Calu3 (cell line): ENCODE data around the gene AIM2. TPM values are rescaled to one million over a fixed set of nuclear protein-coding genes. Genes with fewer than 3 reads are reported as not detected.

ENCODE experiments used
- BruUV-seq: library from RNA; stranded (reverse); fragments of 400-500 nt; replicated peaks from 2 replicates; lab custom pipeline; 2021; lab: Mats Ljungman, UMichigan
- CTCF ChIA-PET: fragments of 300-600 bp; sonication (Branson Sonifier 250); formaldehyde crosslinking; loops from one replicate; lab custom pipeline; 2022; ENCODE audit warnings: antibody characterized with exemption; lab: Charles Lee
- DNase-seq: peaks from one replicate; pipeline ENCODE4 v3.0.0; 2022
- H3K27ac Mint-ChIP-seq: one replicate; pipeline ENCODE4 v1.8.0; 2022; ENCODE audit warnings: mixed read lengths; ENCODE audit not compliant: unreplicated experiment
- H3K27me3 Mint-ChIP-seq: one replicate; pipeline ENCODE4 v1.8.0; 2022; ENCODE audit warnings: mixed read lengths; ENCODE audit not compliant: unreplicated experiment
- H3K36me3 Mint-ChIP-seq: one replicate; pipeline ENCODE4 v1.8.0; 2022; ENCODE audit warnings: mild to moderate bottlenecking, moderate library complexity, mixed read lengths; ENCODE audit not compliant: insufficient read depth, unreplicated experiment
- H3K4me1 Mint-ChIP-seq: one replicate; pipeline ENCODE4 v1.8.0; 2022; ENCODE audit warnings: mild to moderate bottlenecking, low read depth, mixed read lengths; ENCODE audit not compliant: unreplicated experiment
- H3K4me3 Mint-ChIP-seq: one replicate; pipeline ENCODE4 v1.8.0; 2022; ENCODE audit warnings: mild to moderate bottlenecking, low read depth, moderate library complexity, mixed read lengths; ENCODE audit not compliant: unreplicated experiment
- H3K9me3 Mint-ChIP-seq: one replicate; pipeline ENCODE4 v1.8.0; 2022; ENCODE audit warnings: low read depth, mixed read lengths; ENCODE audit not compliant: unreplicated experiment
- CTCF ChIP-seq: fragments of 200-600 bp; IDR thresholded peaks from one replicate; pipeline ENCODE4 v1.8.0; 2022; ENCODE audit warnings: antibody characterized with exemption; ENCODE audit not compliant: unreplicated experiment
- intact Hi-C: fragments of 100-400 bp; cut with micrococcal nuclease; formaldehyde crosslinking; loops from one replicate; pipeline ENCODE4 v1.10.0; 2022; ENCODE audit not compliant: unreplicated experiment
- total RNA-seq: library from RNA; stranded (reverse); gene quantifications from 2 replicates; pipeline ENCODE4 v1.2.3, GENCODE V29; 2022

The AIM2 gene
- total RNA-seq, 1 experiment from 2014 or later, result not detected

GRCh38 chr1:159023723-159024122 lies 52.8 kb downstream of the AIM2 start:
- intact Hi-C loops, result no loop called here
- H3K9me3 Mint-ChIP-seq, result peaks cover 3% of the 10 kb centered on the region
- CTCF ChIA-PET, result no interaction called here
- no peak for TF ChIP-seq CTCF
- peaks cover 22% of the 10 kb centered on the region for H3K36me3 Mint-ChIP-seq
- H3K4me1 Mint-ChIP-seq, result no peaks in the 10 kb centered on the region
- no peak overlapping the region for H3K4me3 Mint-ChIP-seq
- peak overlapping the region; percentile 29 for H3K27ac Mint-ChIP-seq
- no peak for DNase-seq
- BruUV-seq, result no TSS peak
- no peaks in the 10 kb centered on the region for H3K27me3 Mint-ChIP-seq

- H3K27me3 Mint-ChIP-seq, result no peaks in the 10 kb centered on the region
- H3K4me1 Mint-ChIP-seq, result peaks cover 10% of the 10 kb centered on the region
- no peak for TF ChIP-seq CTCF
- peak; percentile 69 for DNase-seq
- peaks cover 28% of the 10 kb centered on the region for H3K36me3 Mint-ChIP-seq
- intact Hi-C loops, result loop anchor here (10.0 kb wide), 1 partner anchor 1521 kb away; no protein-coding TSS in a partner anchor
- H3K4me3 Mint-ChIP-seq, result peak overlapping the region; percentile 27
- BruUV-seq, result no TSS peak
- no peaks in the 10 kb centered on the region for H3K9me3 Mint-ChIP-seq
- CTCF ChIA-PET, result no interaction called here
- peak overlapping the region; percentile 79 for H3K27ac Mint-ChIP-seq
Observed at GRCh38 chr1:159015440-159015909, 61.1 kb downstream of the AIM2 start.

DNA sequence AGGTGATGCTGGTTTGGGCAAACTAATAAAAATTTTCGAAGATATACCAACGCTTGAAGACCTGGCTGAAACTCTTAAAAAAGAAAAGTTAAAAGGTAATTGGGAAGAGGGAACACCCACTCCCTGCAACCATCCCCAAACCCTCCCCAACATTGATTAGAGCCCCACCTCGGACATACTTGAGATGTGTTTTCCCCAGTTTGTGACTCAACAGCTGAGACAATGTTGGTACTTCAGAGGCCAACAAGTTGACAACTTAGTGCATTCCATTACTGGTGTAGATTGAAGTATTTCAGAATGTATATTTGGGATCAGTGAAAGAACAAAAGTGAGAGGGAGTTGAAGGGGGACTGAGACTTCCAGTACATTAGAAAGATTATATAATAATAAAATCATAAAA lies 61.7 kb downstream of the AIM2 start:
- H3K4me3 Mint-ChIP-seq, result no peak overlapping the region

GRCh38 chr1:159014003-159014571 lies 62.5 kb downstream of the AIM2 start:
- peaks cover 10% of the 10 kb centered on the region for H3K4me1 Mint-ChIP-seq
- no peaks in the 10 kb centered on the region for H3K27me3 Mint-ChIP-seq
- no peak overlapping the region for H3K4me3 Mint-ChIP-seq
- H3K36me3 Mint-ChIP-seq, result peaks cover 28% of the 10 kb centered on the region
- H3K9me3 Mint-ChIP-seq, result no peaks in the 10 kb centered on the region
- no TSS peak for BruUV-seq
- intact Hi-C loops, result loop anchor here (10.0 kb wide), 1 partner anchor 1519 kb away; no protein-coding TSS in a partner anchor
- no peak overlapping the region for H3K27ac Mint-ChIP-seq
- CTCF ChIA-PET, result no interaction called here
- DNase-seq, result no peak
- no peak for TF ChIP-seq CTCF

More for the DNA sequence above, 61.7 kb downstream of the AIM2 start:
- Mint-ChIP-seq H3K36me3 (peaks cover 33% of the 10 kb centered on the region), H3K4me1 (peaks cover 10% of the 10 kb centered on the region), H3K9me3 (no peaks in the 10 kb centered on the region), H3K27ac (no peak overlapping the region), H3K27me3 (no peaks in the 10 kb centered on the region)
- DNase-seq, result no peak
- TF ChIP-seq CTCF, result no peak
- BruUV-seq, result no TSS peak
- CTCF ChIA-PET, result no interaction called here
- intact Hi-C loops, result loop anchor here (10.0 kb wide), 1 partner anchor 1520 kb away; no protein-coding TSS in a partner anchor
